Activated naive CD8-positive, alpha-beta T cell (primary cell): ENCODE results near the gene KCNN3.

Experiments used
- H3K27ac Mint-ChIP-seq: one replicate; pipeline ENCODE4 v1.8.0; 2021; ENCODE audit warnings: mixed read lengths
- H3K27me3 Mint-ChIP-seq: one replicate; pipeline ENCODE4 v1.8.0; 2021; ENCODE audit warnings: mixed read lengths
- H3K36me3 Mint-ChIP-seq: one replicate; pipeline ENCODE4 v1.8.0; 2021; ENCODE audit warnings: mixed read lengths
- H3K4me1 Mint-ChIP-seq: one replicate; pipeline ENCODE4 v1.8.0; 2021; ENCODE audit warnings: low read depth, mixed read lengths
- H3K4me3 Mint-ChIP-seq: one replicate; pipeline ENCODE4 v1.8.0; 2021; ENCODE audit warnings: mild to moderate bottlenecking, mixed read lengths
- H3K9me3 Mint-ChIP-seq: one replicate; pipeline ENCODE4 v1.8.0; 2021; ENCODE audit warnings: low read depth, mixed read lengths

KCNN3 gene

DNA sequence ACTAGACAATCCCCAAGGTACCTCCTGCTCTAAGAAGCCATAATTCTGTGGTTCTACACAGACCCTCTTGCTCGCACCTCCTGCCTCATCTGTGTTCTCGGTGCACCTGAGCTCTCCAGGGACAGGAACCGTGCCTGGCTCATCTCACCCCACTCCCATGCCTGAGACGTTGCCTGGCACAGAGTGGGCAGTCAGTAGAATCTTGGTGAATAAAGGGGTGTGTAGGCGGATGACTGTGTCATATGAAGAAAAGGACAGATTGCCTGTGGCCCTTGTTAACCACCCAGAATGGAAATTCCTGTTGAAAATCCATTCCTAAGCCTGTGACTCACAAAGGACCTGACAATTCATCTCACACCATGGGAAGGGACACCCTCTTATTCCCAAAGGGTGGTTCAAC, 92.9 kb downstream of the KCNN3 start:
- Mint-ChIP-seq H3K36me3 (no peaks in the 10 kb centered on the region), H3K4me3 (no peak overlapping the region), H3K27me3 (no peaks in the 10 kb centered on the region), H3K9me3 (no peaks in the 10 kb centered on the region), H3K4me1 (peaks cover 15% of the 10 kb centered on the region), H3K27ac (no peak overlapping the region)

DNA sequence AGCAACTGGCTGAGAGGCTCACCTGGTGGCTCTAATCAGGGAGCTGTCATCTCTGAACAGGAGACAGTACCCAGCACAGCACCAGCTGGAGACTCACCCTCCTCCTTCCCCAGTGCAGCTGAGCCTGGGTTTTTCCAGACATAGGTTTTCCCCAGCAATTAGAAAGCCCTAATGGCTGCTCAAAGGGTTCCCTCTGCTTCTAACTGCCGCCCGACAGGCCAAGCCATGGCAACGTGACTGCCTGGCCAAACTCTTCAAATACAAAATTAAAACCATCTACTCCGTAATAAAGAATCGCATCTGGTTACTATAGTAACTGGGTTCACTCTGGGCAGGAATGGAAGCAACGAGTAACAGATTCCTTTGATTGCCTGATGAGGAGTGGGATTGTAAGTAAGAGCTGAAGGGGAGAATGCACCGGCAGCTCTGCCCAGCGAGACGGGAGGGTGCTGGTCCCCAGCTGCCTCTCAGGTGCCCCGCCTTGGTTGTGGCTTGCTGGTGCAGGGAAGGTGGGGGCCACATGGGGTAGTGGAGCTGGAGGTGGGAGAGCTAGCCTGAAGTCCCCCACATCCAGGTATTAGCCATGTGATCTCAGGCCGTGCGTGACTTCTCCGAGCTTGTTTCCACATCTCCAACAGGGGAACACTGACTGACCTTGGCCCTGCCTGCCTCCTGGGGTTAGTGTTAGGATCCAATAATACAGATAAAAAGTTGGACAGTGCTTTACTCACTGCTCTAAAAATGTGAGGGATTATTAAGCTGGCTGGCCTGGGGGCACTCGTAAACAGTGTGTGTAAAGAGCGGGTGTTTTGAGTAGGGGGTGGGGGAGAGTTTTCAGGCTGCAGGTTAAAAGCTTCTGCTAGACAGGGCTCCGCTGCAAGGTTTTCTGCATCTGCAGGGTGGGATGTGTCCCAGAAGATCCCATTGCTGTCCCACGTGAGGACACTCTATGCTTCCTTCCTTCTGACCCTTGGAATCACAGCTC, 94.2 kb downstream of the KCNN3 start:
- no peaks in the 10 kb centered on the region for H3K27me3 Mint-ChIP-seq
- H3K27ac Mint-ChIP-seq = no peak overlapping the region
- no peaks in the 10 kb centered on the region for H3K9me3 Mint-ChIP-seq
- H3K4me3 Mint-ChIP-seq = no peak overlapping the region
- no peaks in the 10 kb centered on the region for H3K36me3 Mint-ChIP-seq
- H3K4me1 Mint-ChIP-seq = peaks cover 12% of the 10 kb centered on the region

GRCh38 chr1:154774175-154774855, 95.8 kb downstream of the KCNN3 start:
- Mint-ChIP-seq H3K27me3 (no peaks in the 10 kb centered on the region), H3K4me1 (peaks cover 12% of the 10 kb centered on the region), H3K9me3 (no peaks in the 10 kb centered on the region), H3K4me3 (no peak overlapping the region), H3K27ac (no peak overlapping the region), H3K36me3 (no peaks in the 10 kb centered on the region)

DNA sequence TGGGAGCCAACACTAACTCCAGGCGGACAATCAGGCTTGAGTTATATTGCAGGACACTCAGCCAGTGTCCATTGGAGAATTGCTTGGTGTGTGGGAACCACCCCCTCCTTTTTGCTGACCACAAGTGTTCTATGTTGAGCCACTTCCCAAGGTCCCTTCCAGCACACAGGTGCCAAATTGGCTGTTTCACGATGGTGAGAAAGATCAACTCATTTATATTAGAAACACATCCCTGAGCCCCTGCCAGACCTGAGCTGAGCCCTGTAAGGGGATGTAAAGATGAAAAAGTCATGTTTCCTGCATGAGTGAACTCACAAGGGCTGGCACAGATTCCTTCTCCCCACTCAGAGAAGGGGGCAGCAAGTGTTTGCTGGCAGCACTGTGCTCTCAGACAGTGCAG, 96.5 kb downstream of the KCNN3 start:
- Mint-ChIP-seq H3K4me3 (no peak overlapping the region), H3K27ac (no peak overlapping the region), H3K9me3 (no peaks in the 10 kb centered on the region), H3K27me3 (no peaks in the 10 kb centered on the region), H3K36me3 (no peaks in the 10 kb centered on the region), H3K4me1 (peaks cover 12% of the 10 kb centered on the region)

DNA sequence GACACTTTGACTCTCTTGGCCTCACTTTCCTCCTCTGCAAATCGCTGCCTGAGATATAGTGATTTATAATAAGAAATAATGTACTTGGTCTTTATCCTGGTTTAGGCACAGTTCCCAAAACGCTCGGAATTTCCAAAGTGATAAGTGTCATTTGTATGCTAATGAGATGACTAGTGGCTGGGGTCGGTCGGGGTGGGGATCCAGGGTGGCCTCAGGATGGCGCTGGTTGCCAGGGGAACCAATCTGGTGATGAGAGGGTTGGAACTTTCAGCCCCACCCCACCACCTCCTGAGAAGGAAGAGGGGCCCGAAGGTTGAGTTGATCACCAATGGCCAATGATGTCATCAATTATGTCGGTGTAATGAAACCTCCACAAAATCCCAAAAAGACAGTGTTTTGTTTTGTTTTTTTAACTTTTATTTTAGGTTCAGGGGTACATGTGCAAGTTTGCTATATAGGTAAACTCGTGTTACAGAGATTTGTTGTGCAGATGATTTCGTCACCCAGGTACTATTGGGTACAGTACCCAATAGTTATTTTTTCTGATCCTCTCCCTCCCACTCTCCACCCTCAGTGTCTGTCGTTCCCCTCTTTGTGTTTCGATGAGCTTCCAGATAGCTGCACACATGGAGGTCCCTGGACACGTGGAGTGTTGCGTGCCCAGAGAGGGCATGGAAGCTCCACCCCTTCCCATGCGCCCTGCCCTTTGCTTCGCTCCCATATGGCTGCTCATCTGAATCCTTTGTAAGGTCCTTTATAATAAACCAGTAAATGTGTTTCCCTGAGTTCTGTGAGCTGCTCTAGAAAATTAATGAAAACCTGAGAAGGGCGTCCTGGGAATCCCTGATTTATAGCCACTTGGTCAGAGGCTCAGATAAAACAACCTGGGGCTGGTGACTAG, 97.2 kb downstream of the KCNN3 start:
- Mint-ChIP-seq H3K4me3 (no peak overlapping the region), H3K36me3 (no peaks in the 10 kb centered on the region), H3K9me3 (no peaks in the 10 kb centered on the region), H3K4me1 (peaks cover 12% of the 10 kb centered on the region), H3K27me3 (no peaks in the 10 kb centered on the region), H3K27ac (no peak overlapping the region)

GRCh38 chr1:154772056-154772455, 98.0 kb downstream of the KCNN3 start:
- H3K27me3 Mint-ChIP-seq = no peaks in the 10 kb centered on the region
- H3K4me3 Mint-ChIP-seq = no peak overlapping the region
- H3K9me3 Mint-ChIP-seq = no peaks in the 10 kb centered on the region
- peaks cover 11% of the 10 kb centered on the region for H3K4me1 Mint-ChIP-seq
- no peaks in the 10 kb centered on the region for H3K36me3 Mint-ChIP-seq
- no peak overlapping the region for H3K27ac Mint-ChIP-seq

- Mint-ChIP-seq H3K36me3 (no peaks in the 10 kb centered on the region), H3K27ac (no peak overlapping the region), H3K4me1 (peaks cover 10% of the 10 kb centered on the region), H3K4me3 (no peak overlapping the region), H3K9me3 (no peaks in the 10 kb centered on the region), H3K27me3 (no peaks in the 10 kb centered on the region)
Observed at GRCh38 chr1:154770897-154771594, 99.0 kb downstream of the KCNN3 start.

- Mint-ChIP-seq H3K27ac (no peak overlapping the region), H3K27me3 (no peaks in the 10 kb centered on the region), H3K4me3 (no peak overlapping the region), H3K36me3 (no peaks in the 10 kb centered on the region), H3K9me3 (no peaks in the 10 kb centered on the region), H3K4me1 (peaks cover 7% of the 10 kb centered on the region)
Observed at GRCh38 chr1:154769193-154769895, 100.7 kb downstream of the KCNN3 start.

GRCh38 chr1:154768456-154769125, 101.5 kb downstream of the KCNN3 start:
- no peaks in the 10 kb centered on the region for H3K27me3 Mint-ChIP-seq
- H3K4me1 Mint-ChIP-seq = peaks cover 7% of the 10 kb centered on the region
- H3K27ac Mint-ChIP-seq = no peak overlapping the region
- no peaks in the 10 kb centered on the region for H3K36me3 Mint-ChIP-seq
- no peaks in the 10 kb centered on the region for H3K9me3 Mint-ChIP-seq
- H3K4me3 Mint-ChIP-seq = no peak overlapping the region

- H3K9me3 Mint-ChIP-seq = no peaks in the 10 kb centered on the region
- peaks cover 1% of the 10 kb centered on the region for H3K4me1 Mint-ChIP-seq
- no peak overlapping the region for H3K4me3 Mint-ChIP-seq
- no peaks in the 10 kb centered on the region for H3K36me3 Mint-ChIP-seq
- H3K27me3 Mint-ChIP-seq = no peaks in the 10 kb centered on the region
- H3K27ac Mint-ChIP-seq = no peak overlapping the region
Observed at GRCh38 chr1:154767315-154768240, 102.5 kb downstream of the KCNN3 start.

DNA sequence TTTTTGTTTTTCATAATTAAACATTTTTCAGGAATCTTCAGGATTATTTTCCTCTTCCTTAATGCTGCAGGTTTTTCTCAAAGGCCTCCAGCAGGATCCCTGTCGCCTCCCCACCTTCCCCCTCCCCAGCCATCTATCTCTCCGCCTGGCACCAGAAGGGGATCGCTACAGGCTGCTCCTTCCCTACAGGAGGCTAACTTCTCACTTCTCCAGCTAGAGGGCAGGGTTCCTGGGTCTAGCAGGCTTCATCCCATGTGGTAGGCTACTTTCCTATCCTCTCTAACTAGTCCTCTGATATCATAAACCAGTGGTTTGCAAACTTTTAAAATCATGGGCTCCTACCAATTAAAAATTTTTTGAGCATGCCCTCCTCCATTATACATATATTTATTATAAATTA, 104.1 kb downstream of the KCNN3 start:
- H3K4me3 Mint-ChIP-seq = no peak overlapping the region
- H3K36me3 Mint-ChIP-seq = no peaks in the 10 kb centered on the region
- no peaks in the 10 kb centered on the region for H3K9me3 Mint-ChIP-seq
- no peak overlapping the region for H3K27ac Mint-ChIP-seq
- H3K4me1 Mint-ChIP-seq = peaks cover 4% of the 10 kb centered on the region
- H3K27me3 Mint-ChIP-seq = no peaks in the 10 kb centered on the region

DNA sequence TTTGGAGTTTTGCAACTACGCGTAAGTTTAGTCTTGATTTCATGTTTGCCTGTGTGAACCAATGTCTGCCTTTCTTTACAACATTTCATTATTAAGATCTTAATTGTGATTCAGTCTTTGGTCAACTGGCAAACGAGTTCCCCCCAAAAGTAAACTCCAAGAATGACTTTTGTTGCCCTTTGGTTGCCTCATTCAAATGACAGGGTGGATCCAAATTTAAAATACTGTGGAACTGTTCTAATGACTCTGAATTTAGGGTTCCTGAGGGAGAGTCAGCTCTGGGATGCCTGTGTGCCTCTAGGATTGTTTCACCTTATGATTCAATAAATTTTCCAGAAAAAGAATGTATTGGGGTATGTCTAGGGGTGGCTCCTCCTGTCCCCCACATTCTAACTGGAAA, 105.3 kb downstream of the KCNN3 start:
- Mint-ChIP-seq H3K36me3 (no peaks in the 10 kb centered on the region), H3K4me1 (peaks cover 9% of the 10 kb centered on the region), H3K27me3 (no peaks in the 10 kb centered on the region), H3K9me3 (no peaks in the 10 kb centered on the region), H3K4me3 (no peak overlapping the region), H3K27ac (no peak overlapping the region)

DNA sequence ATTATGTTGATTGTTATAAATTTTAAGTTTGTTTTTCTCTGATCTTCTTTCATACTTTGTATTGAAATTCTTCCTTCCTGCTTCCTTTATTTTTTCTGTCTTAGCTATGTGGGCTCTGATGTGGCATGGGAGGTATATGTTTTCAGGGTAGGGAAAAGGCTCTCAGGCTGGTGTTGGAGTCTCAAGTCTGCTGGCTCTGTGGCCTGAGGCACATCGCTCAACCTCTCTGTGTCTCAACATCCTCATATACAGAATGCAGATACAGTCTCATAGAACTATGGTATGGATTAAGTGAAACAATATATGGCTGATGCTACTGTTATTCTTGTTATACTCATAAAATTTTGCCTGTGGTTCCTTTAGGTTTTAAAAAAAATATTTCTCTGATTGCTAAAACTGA, 105.9 kb downstream of the KCNN3 start:
- H3K27me3 Mint-ChIP-seq = no peaks in the 10 kb centered on the region
- no peak overlapping the region for H3K27ac Mint-ChIP-seq
- peaks cover 15% of the 10 kb centered on the region for H3K4me1 Mint-ChIP-seq
- no peaks in the 10 kb centered on the region for H3K36me3 Mint-ChIP-seq
- no peaks in the 10 kb centered on the region for H3K9me3 Mint-ChIP-seq
- H3K4me3 Mint-ChIP-seq = no peak overlapping the region
